Smooth muscle cell (in vitro differentiated cells): ENCODE results near the gene CHRM2. TPM values are rescaled to one million over a fixed set of nuclear protein-coding genes. Genes with fewer than 3 reads are reported as not detected.

ENCODE experiments used
- DNase-seq: peaks from one replicate; lab custom pipeline; 2025; ENCODE audit not compliant: unreplicated experiment; lab: John Stamatoyannopoulos, UW
- H2AFZ ChIP-seq: fragments of 200-600 bp; sonication (generic); 2 replicates; pipeline ENCODE4 v1.6.0; 2016; ENCODE audit warnings: antibody characterized with exemption, low read depth, mild to moderate bottlenecking
- H3F3A ChIP-seq: fragments of 200-600 bp; sonication (generic); 2 replicates; pipeline ENCODE4 v1.6.0; 2017; ENCODE audit warnings: antibody characterized with exemption, low read depth
- H3K27ac ChIP-seq: fragments of 200-600 bp; sonication (generic); 2 replicates; pipeline ENCODE4 v1.5.1; 2016; ENCODE audit warnings: low read depth, mild to moderate bottlenecking
- H3K27me3 ChIP-seq: fragments of 200-600 bp; sonication (generic); 2 replicates; pipeline ENCODE4 v1.6.1; 2016; ENCODE audit warnings: low read depth, mild to moderate bottlenecking
- H3K36me3 ChIP-seq: fragments of 200-600 bp; sonication (generic); 2 replicates; pipeline ENCODE4 v1.5.1; 2016; ENCODE audit warnings: low read depth
- H3K4me1 ChIP-seq: fragments of 200-600 bp; sonication (generic); 2 replicates; pipeline ENCODE4 v1.5.1; 2016; ENCODE audit warnings: low read depth
- H3K4me2 ChIP-seq: fragments of 200-600 bp; sonication (generic); 2 replicates; pipeline ENCODE4 v1.6.0; 2016; ENCODE audit warnings: mild to moderate bottlenecking
- H3K4me3 ChIP-seq: fragments of 200-600 bp; sonication (generic); 2 replicates; pipeline ENCODE4 v1.5.1; 2016; ENCODE audit warnings: mild to moderate bottlenecking
- H3K79me2 ChIP-seq: fragments of 200-600 bp; sonication (generic); 2 replicates; pipeline ENCODE4 v1.6.0; 2016; ENCODE audit warnings: low read depth, mild to moderate bottlenecking
- H3K9ac ChIP-seq: fragments of 200-600 bp; sonication (generic); 2 replicates; pipeline ENCODE4 v1.6.0; 2016; ENCODE audit warnings: low read depth
- H3K9me3 ChIP-seq: fragments of 200-600 bp; sonication (generic); replicated peaks from 2 replicates; pipeline ENCODE4 v1.5.1; 2016; ENCODE audit warnings: low read depth
- H4K20me1 ChIP-seq: fragments of 200-600 bp; sonication (generic); 2 replicates; pipeline ENCODE4 v1.6.0; 2016; ENCODE audit warnings: low read depth
- CTCF ChIP-seq: fragments of 200-600 bp; sonication (generic); IDR thresholded peaks from 2 replicates; pipeline ENCODE4 v1.5.1; 2017; ENCODE audit warnings: borderline replicate concordance, mild to moderate bottlenecking, antibody characterized with exemption; ENCODE audit not compliant: insufficient read depth, poor library complexity, severe bottlenecking
- WGBS: methylation state at CpG from one replicate; pipeline ENCODE4 v1.1.7; 2016; ENCODE audit warnings: low lambda C conversion rate; 5-methylcytosine and 5-hydroxymethylcytosine counted together
- polyA plus RNA-seq: library from polyadenylated mRNA; unstranded; fragments of >200 nt; fragmentation: Nextera tagmentation; extraction: Ambion mirVana; gene quantifications from 2 replicates; pipeline ENCODE4 v1.2.1, GENCODE V29; 2016
- total RNA-seq: library from RNA; depleted of rRNA; stranded (reverse); fragments of >200 nt; gene quantifications from 2 replicates; pipeline ENCODE4 v1.2.3, GENCODE V29; 2014

CHRM2 gene
- total and polyA plus RNA-seq, 2 experiments from 2014 or later = 0.33 to 3.0 TPM

GRCh38 chr7:137020351-137020750 lies 151.9 kb downstream of the CHRM2 start:
- H2AFZ ChIP-seq = no peak overlapping the region
- no peak overlapping the region for H3K27ac ChIP-seq
- H3K4me2 ChIP-seq = no peak overlapping the region
- no peak for DNase-seq
- H3K4me1 ChIP-seq = peaks cover 18% of the 10 kb centered on the region
- no peaks in the 10 kb centered on the region for H3K9me3 ChIP-seq
- 96% methylated on average over 1 of the region's 1 CpG for WGBS
- no peaks in the 10 kb centered on the region for H3K27me3 ChIP-seq
- H4K20me1 ChIP-seq = no peaks in the 10 kb centered on the region
- H3K9ac ChIP-seq = no peak overlapping the region
- TF ChIP-seq CTCF = no peak
- H3K79me2 ChIP-seq = no peaks in the 10 kb centered on the region
- H3K36me3 ChIP-seq = no peaks in the 10 kb centered on the region
- H3F3A ChIP-seq = no peaks in the 10 kb centered on the region
- H3K4me3 ChIP-seq = no peak overlapping the region

- Histone ChIP-seq H3K4me3 (no peak overlapping the region), H4K20me1 (no peaks in the 10 kb centered on the region), H3K36me3 (no peaks in the 10 kb centered on the region), H3K27ac (peak overlapping the region; percentile 76), H3K79me2 (no peaks in the 10 kb centered on the region), H2AFZ (no peak overlapping the region), H3K4me1 (no peaks in the 10 kb centered on the region), H3K4me2 (peak overlapping the region; percentile 66), H3F3A (no peaks in the 10 kb centered on the region), H3K9me3 (no peaks in the 10 kb centered on the region), H3K27me3 (no peaks in the 10 kb centered on the region), H3K9ac (peak overlapping the region; percentile 24)
- TF ChIP-seq CTCF = no peak
- no peak for DNase-seq
- WGBS = 43% methylated on average over 4 of the region's 4 CpGs
These were observed 157.2 kb downstream of the CHRM2 start for GRCh38 chr7:137025469-137026175.

GRCh38 chr7:137026176-137026500 lies 157.7 kb downstream of the CHRM2 start:
- WGBS = 56% methylated on average over 1 of the region's 1 CpG
- TF ChIP-seq CTCF = no peak
- Histone ChIP-seq H3F3A (no peaks in the 10 kb centered on the region), H3K27ac (peak overlapping the region; percentile 76), H3K36me3 (no peaks in the 10 kb centered on the region), H3K4me1 (no peaks in the 10 kb centered on the region), H3K9me3 (no peaks in the 10 kb centered on the region), H4K20me1 (no peaks in the 10 kb centered on the region), H3K9ac (peak overlapping the region; percentile 24), H3K4me3 (no peak overlapping the region), H3K4me2 (peak overlapping the region; percentile 66), H3K79me2 (no peaks in the 10 kb centered on the region), H2AFZ (no peak overlapping the region), H3K27me3 (no peaks in the 10 kb centered on the region)
- no peak for DNase-seq

- 90% methylated on average over 4 of the region's 4 CpGs for WGBS
- no peak overlapping the region for H3K4me3 ChIP-seq
- no peaks in the 10 kb centered on the region for H3K27me3 ChIP-seq
- H3K4me2 ChIP-seq = no peak overlapping the region
- H2AFZ ChIP-seq = no peak overlapping the region
- H3K27ac ChIP-seq = no peak overlapping the region
- no peaks in the 10 kb centered on the region for H3F3A ChIP-seq
- H3K4me1 ChIP-seq = no peaks in the 10 kb centered on the region
- no peaks in the 10 kb centered on the region for H3K36me3 ChIP-seq
- DNase-seq = no peak
- H4K20me1 ChIP-seq = no peaks in the 10 kb centered on the region
- no peaks in the 10 kb centered on the region for H3K9me3 ChIP-seq
- H3K79me2 ChIP-seq = no peaks in the 10 kb centered on the region
- H3K9ac ChIP-seq = no peak overlapping the region
- TF ChIP-seq CTCF = no peak
These were observed 164.0 kb downstream of the CHRM2 start for GRCh38 chr7:137032436-137032835.
